Stimulated activated CD8-positive, alpha-beta memory T cell treated with anti-CD3 and anti-CD28 coated beads, Interleukin-12 subunit alpha, Interleukin-12 subunit beta, amount 100 ng/mL, for 1 hour (primary cell): ENCODE data around the gene OLFML3.
"Not testable (repeated sequence)": the region's sequence is repeated elsewhere in the genome, so short reads cannot be mapped to it uniquely, and the experiment has no call there.

Experiments
- DNase-seq: peaks from one replicate; pipeline ENCODE4 v3.0.0-alpha.2; 2020; ENCODE audit warnings: low read depth

OLFML3 gene, protein sequence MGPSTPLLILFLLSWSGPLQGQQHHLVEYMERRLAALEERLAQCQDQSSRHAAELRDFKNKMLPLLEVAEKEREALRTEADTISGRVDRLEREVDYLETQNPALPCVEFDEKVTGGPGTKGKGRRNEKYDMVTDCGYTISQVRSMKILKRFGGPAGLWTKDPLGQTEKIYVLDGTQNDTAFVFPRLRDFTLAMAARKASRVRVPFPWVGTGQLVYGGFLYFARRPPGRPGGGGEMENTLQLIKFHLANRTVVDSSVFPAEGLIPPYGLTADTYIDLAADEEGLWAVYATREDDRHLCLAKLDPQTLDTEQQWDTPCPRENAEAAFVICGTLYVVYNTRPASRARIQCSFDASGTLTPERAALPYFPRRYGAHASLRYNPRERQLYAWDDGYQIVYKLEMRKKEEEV

GRCh38 chr1:113978863-113979702, at the start of gene OLFML3:
OLFML3 (plus strand) TSS chr1:113979474; CDS start chr1:113979517, 43 bp downstream.
- DNase-seq, result peak; percentile 12

- peak; percentile 47 for DNase-seq
These were observed 49.4 kb upstream of the OLFML3 start for GRCh38 chr1:113929750-113930498.

- peak; percentile 63 for DNase-seq
These were observed 48.6 kb upstream of the OLFML3 start for GRCh38 chr1:113930499-113931161.

DNA sequence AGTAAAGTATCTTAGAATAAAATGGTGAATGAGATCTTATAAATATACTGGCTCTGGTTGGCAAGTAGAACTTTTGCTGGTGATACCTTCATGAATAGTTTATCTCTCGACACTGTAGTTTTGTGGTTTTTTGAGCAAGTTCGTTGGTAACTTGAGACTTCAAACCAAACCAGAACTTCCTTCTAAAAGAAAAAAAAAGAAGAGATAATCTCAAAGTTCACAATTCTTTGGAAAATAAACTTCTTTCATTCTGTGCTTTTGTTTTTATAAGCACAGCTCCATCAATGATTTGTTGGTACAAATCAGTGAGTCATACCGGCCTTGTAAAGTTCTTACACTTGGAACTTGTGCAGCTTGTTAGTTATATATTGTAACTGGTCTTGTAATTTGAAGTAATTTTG, 47.8 kb upstream of the OLFML3 start:
- DNase-seq, result no peak

DNA sequence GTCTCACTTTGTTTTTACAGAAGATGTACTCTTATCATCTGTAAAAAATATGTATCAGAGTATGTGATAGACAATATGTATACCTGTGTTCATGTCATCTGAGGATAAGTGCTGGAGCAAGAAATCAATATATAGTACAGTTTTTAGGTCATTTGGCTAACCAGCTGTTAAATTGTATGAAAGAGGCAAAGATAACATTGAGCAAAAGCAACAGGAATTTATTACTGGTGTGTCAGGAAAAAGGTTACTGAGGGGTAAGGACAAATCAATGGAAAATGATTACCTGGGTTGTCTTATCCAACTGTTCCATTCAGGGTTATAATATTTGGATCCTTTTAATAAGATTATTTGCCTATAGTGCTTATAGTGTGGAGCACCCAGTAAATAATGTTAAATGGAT, 45.3 kb upstream of the OLFML3 start:
- no peak for DNase-seq

GRCh38 chr1:113934511-113935055, 44.7 kb upstream of the OLFML3 start:
- no peak for DNase-seq

DNA sequence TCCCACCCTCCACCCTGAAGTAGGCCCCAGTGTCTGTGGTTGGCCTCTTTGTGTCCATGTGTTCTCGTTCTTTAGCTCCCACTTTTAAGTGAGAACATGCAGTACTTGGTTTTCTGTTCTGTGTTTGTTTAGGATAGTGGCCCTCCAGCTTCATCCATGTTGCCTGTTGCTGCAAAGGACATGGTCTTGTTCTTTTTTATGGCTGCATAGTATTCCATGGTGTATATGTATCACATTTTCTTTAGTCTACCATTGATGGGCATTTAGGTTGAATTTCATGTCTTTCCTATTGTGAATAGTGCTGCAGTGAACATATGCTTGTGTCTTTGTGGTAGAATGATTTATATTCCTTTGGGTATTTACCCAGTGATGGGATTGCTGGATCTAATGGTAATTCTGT, 44.1 kb upstream of the OLFML3 start:
- DNase-seq, result no peak

DNA sequence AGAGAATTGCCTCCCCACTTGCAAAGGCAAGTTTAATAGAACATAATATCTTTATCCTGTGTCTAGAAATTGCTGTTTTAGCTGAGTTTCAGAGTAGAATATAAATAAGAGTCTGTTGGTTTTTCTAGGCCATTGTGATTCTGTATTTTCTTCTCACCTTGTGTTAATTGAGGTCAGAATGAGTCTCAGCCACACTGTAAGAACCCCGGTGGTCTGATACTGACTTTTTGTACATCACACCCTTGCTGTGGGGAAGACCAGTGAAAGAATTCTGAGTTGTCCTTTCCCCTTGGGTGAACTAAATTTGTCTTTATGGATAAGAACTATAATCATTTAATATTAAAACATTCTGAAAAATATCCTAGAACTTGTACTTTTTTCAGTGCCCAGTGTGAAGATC, 43.3 kb upstream of the OLFML3 start:
- no peak for DNase-seq

DNA sequence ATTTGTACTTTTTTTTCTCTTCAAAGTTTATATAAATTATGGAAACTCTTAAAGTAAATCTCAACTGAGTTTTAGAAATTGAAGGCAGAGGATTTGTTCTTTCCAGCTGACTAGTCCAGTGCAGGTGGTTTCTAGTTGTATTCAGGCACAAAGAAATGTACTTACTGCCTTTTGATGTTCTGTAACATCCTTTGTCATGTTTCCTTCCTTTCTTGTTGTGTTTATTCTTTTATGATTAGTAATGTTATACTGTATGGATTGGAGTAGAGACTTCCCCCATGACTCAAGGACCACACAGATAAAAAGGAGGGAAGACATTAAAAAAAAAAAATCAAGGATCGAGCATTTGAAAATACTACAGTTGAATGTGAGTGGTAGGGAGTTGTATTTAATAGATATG, 42.1 kb upstream of the OLFML3 start:
- no peak for DNase-seq

DNA sequence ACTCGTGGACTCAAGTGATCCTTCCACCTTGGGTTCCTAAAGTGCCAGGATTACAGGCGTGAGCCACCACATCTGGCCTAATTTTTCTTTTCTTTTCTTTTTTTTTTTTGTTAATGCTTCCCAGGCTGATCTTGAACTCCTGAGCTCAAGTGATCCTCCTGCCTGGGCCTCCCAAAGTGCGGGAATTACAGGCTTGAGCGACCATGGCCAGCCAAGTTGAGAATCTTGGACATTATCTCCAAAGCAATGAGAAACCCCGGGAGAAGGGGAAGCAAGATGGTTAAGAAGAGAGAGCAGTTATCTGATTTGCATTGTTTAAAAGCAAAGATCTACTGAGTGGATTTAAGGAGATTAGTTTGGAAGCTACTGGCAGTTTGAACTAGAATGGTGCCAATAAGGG, 41.1 kb upstream of the OLFML3 start:
- no peak for DNase-seq

DNA sequence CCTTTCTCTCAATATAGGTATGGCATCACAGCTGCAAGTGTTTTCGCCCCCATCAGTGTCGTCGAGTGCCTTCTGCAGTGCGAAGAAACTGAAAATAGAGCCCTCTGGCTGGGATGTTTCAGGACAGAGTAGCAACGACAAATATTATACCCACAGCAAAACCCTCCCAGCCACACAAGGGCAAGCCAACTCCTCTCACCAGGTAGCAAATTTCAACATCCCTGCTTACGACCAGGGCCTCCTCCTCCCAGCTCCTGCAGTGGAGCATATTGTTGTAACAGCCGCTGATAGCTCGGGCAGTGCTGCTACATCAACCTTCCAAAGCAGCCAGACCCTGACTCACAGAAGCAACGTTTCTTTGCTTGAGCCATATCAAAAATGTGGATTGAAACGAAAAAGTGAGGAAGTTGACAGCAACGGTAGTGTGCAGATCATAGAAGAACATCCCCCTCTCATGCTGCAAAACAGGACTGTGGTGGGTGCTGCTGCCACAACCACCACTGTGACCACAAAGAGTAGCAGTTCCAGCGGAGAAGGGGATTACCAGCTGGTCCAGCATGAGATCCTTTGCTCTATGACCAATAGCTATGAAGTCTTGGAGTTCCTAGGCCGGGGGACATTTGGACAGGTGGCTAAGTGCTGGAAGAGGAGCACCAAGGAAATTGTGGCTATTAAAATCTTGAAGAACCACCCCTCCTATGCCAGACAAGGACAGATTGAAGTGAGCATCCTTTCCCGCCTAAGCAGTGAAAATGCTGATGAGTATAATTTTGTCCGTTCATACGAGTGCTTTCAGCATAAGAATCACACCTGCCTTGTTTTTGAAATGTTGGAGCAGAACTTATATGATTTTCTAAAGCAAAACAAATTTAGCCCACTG, 38.7 kb upstream of the OLFML3 start:
- DNase-seq, result peak; percentile 27

DNA sequence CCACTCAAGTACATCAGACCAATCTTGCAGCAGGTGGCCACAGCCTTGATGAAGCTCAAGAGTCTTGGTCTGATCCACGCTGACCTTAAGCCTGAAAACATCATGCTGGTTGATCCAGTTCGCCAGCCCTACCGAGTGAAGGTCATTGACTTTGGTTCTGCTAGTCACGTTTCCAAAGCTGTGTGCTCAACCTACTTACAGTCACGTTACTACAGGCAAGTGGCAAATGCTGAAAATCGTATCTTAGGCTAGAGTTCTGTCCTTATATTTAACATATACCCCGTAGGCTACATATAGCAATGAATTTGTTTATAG, 38.1 kb upstream of the OLFML3 start:
- no peak for DNase-seq

DNA sequence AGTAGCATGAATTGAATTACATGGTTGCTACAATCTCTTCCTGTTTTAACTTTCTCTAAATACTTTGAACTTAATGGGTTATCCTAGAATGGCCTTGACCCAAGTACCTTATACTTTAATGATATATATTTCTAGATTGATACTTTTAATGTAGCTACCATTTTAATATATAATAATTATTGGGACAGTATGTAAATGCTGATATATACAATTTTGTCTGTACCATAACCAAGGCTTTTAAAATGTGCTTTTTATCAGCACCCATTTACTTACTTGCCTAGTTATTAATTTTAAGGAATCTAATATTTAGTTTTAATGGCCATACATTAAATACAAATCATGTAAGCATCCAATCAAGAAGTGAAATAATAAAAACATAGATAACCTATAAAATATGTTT, 36.7 kb upstream of the OLFML3 start:
- no peak for DNase-seq

DNA sequence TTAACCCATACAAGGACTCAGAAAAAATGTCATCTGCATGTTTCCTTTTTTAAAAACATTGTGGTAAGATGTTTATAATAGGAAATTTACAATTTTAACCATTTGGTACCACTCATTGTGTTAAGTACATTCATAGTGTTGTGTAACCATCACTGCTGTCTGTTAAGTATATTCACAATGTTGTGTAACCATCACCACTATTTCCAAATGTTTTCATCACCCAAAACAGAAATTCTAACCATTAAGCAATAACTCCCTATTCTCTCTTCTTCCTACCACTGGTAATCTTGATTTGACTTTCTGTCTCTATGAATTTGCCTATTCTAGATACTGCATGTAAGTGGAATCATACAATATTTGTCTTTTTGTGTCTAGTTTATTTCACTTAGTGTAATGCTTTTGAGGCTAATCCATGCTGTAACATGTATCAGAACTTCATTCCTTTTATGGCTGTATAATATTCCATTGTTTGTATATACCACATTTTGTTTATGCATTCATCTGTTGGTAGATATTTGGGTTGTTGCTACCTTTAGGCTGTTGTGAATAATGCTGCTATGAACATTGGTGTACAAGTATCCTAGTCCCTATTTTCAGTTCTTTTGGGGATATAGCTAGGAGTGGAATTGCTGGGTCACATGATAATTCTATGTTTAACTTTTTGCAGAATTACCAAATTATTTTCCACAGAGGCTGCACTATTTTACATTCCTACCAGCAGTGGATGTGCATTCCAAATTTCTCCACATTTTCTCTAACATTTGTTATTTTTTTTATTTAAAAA, 36.1 kb upstream of the OLFML3 start:
- no peak for DNase-seq

- no peak for DNase-seq
These were observed 33.9 kb upstream of the OLFML3 start for GRCh38 chr1:113945329-113945728.

DNA sequence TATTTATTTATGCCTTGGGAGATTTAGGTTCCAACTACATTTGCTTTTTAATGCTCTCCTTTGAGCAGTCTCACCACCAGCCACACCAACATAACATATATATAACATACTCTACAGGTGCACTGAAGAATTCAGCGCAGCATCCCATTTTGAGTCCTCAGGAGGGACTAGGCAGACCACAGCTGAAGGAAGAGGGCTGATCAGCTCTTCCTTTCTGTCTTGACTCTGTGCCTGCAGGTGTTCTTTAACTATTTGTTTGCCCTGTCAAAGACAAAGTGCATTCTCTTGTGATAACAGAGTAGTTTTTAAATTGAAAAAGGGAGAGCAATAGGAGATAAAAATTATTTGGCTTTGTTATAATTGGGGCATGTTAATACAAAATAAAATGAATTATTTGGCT, 33.2 kb upstream of the OLFML3 start:
- no peak for DNase-seq

DNA sequence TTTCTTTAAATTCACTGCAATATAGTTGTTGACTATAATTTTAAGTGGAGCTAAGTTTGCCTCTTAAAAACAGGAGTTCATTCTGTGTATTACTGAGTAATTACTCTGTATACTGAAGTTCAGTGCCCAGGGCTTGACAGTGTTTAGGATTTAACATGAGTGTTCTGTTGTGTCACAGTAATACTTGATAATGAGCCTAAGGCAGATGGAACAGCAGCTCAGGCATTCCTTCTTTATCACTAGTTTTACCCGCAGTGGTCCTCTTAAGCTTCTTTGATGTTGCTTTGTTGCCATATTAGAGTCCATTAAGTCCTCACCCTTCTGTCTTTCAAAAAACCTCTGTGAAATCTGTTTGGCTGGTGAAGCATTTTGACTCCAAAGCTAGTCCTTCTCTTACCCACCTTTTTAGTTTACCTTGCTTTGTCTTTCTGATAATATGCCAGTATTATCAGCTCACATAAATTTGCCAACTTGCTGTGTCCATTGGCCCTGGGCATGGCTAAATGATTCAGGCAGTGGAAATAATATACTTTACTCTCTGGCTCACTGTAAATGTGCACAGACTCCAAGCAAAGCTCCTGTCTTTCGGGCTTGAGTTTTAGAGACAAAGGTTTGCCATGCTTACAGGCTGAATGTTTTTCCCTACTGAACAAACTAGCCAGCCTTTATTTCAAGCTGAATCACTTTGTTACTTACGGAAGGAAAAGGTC, 32.4 kb upstream of the OLFML3 start:
- no peak for DNase-seq

GRCh38 chr1:113947388-113948107, 31.7 kb upstream of the OLFML3 start:
- DNase-seq, result no peak

GRCh38 chr1:113948151-113948550, 31.1 kb upstream of the OLFML3 start:
- not testable (repeated sequence) for DNase-seq
